HEK293 (cell line): ENCODE results near the gene STX16.

Experiments used
- CTCF ChIA-PET: fragments of 350-600 bp; formaldehyde crosslinking; extraction: SDS; loops from one replicate; lab custom pipeline; 2021; ENCODE audit warnings: antibody characterized with exemption; lab: Yijun Ruan, JAX
- POLR2A ChIA-PET: fragments of 300-600 bp; formaldehyde crosslinking; extraction: SDS; loops from one replicate; lab custom pipeline; 2020; ENCODE audit warnings: antibody characterized with exemption, inconsistent platforms; lab: Yijun Ruan, JAX
- H3K27ac ChIP-seq: fragments of 200-500 bp; sonication (Bioruptor generic); 2 replicates; pipeline ENCODE4 v1.5.1; 2014; ENCODE audit warnings: low read depth, low read length, control low read depth, inconsistent platforms; ENCODE audit errors: extremely low read depth
- H3K36me3 ChIP-seq, 2 experiments: fragments of 200-500 bp in 1 of 2; sonication (Bioruptor generic) in 1 of 2; 1 replicate in 1 of 2; 2 replicates in 1 of 2; pipeline ENCODE4 v1.5.1; 2014 to 2017; ENCODE audit warnings: inconsistent platforms in 2 of 2, low read length in 2 of 2; ENCODE audit not compliant: control insufficient read depth in 2 of 2, insufficient read depth in 1 of 2
- H3K4me1 ChIP-seq: fragments of 200-500 bp; sonication (Bioruptor generic); 2 replicates; pipeline ENCODE4 v1.5.1; 2014; ENCODE audit warnings: mild to moderate bottlenecking, low read length, inconsistent platforms; ENCODE audit not compliant: control insufficient read depth, insufficient read depth
- H3K4me3 ChIP-seq: 2 replicates; pipeline ENCODE4 v1.5.1; 2011; ENCODE audit warnings: low read depth, mild to moderate bottlenecking, control low read depth, low read length, moderate library complexity
- H3K9me3 ChIP-seq: fragments of 200-500 bp; sonication (Bioruptor generic); 2 replicates; pipeline ENCODE4 v1.5.1; 2014; ENCODE audit warnings: low read depth, low read length, inconsistent platforms; ENCODE audit not compliant: control insufficient read depth, insufficient read depth
- BCL11B ChIP-seq: fragments of 450-650 bp; formaldehyde crosslinking; IDR thresholded peaks from 2 replicates; pipeline ENCODE4 v1.5.1; 2016; ENCODE audit warnings: low read depth, missing biosample characterization, missing genetic modification characterization
- EGR2 ChIP-seq: fragments of 450-650 bp; formaldehyde crosslinking; IDR thresholded peaks from 2 replicates; pipeline ENCODE4 v1.5.1; 2016; ENCODE audit warnings: low read depth, missing biosample characterization, missing genetic modification characterization
- HOXA7 ChIP-seq: sonication (generic); formaldehyde crosslinking; IDR thresholded peaks from 2 replicates; pipeline ENCODE4 v1.8.1; 2022; ENCODE audit warnings: missing genetic modification reagents, borderline replicate concordance
- MEIS1 ChIP-seq: sonication (generic); formaldehyde crosslinking; IDR thresholded peaks from 2 replicates; pipeline ENCODE4 v1.8.1; 2022; ENCODE audit warnings: missing genetic modification reagents, mild to moderate bottlenecking, borderline replicate concordance
- SCRT2 ChIP-seq: fragments of 450-650 bp; formaldehyde crosslinking; IDR thresholded peaks from 2 replicates; pipeline ENCODE4 v1.5.1; 2016; ENCODE audit warnings: missing biosample characterization, missing genetic modification characterization
- TSHZ1 ChIP-seq: fragments of 450-650 bp; formaldehyde crosslinking; IDR thresholded peaks from 2 replicates; pipeline ENCODE4 v1.5.1; 2016; ENCODE audit warnings: missing biosample characterization, missing genetic modification characterization, borderline replicate concordance
- ZBTB10 ChIP-seq: fragments of 450-650 bp; formaldehyde crosslinking; IDR thresholded peaks from 2 replicates; pipeline ENCODE4 v1.5.1; 2016; ENCODE audit warnings: missing biosample characterization, missing genetic modification characterization
- ZFHX2 ChIP-seq: fragments of 450-650 bp; formaldehyde crosslinking; conservative IDR thresholded peaks from 2 replicates; pipeline ENCODE4 v1.5.1; 2016; ENCODE audit warnings: missing biosample characterization, missing genetic modification characterization
- ZNF114 ChIP-seq: fragments of 450-650 bp; formaldehyde crosslinking; IDR thresholded peaks from 2 replicates; pipeline ENCODE4 v1.5.0; 2017; ENCODE audit warnings: missing biosample characterization, missing genetic modification characterization
- ZNF146 ChIP-seq: fragments of 450-650 bp; formaldehyde crosslinking; IDR thresholded peaks from 2 replicates; pipeline ENCODE4 v1.5.1; 2016; ENCODE audit warnings: missing biosample characterization, missing genetic modification characterization
- ZNF157 ChIP-seq: fragments of 450-650 bp; formaldehyde crosslinking; IDR thresholded peaks from 2 replicates; pipeline ENCODE4 v1.5.1; 2016; ENCODE audit warnings: missing biosample characterization, missing genetic modification characterization
- ZNF211 ChIP-seq: fragments of 450-650 bp; formaldehyde crosslinking; IDR thresholded peaks from 2 replicates; pipeline ENCODE4 v1.5.1; 2016; ENCODE audit warnings: low read depth, missing biosample characterization, missing genetic modification characterization
- ZNF280D ChIP-seq: fragments of 450-650 bp; formaldehyde crosslinking; IDR thresholded peaks from 2 replicates; pipeline ENCODE4 v1.5.1; 2016; ENCODE audit warnings: missing biosample characterization, missing genetic modification characterization
- ZNF292 ChIP-seq: fragments of 450-650 bp; formaldehyde crosslinking; IDR thresholded peaks from 2 replicates; pipeline ENCODE4 v1.5.1; 2016; ENCODE audit warnings: low read depth, missing biosample characterization, missing genetic modification characterization, borderline replicate concordance
- ZNF324 ChIP-seq: fragments of 450-650 bp; formaldehyde crosslinking; IDR thresholded peaks from 2 replicates; pipeline ENCODE4 v1.5.1; 2016; ENCODE audit warnings: missing biosample characterization, missing genetic modification characterization
- ZNF623 ChIP-seq: fragments of 450-650 bp; formaldehyde crosslinking; IDR thresholded peaks from 2 replicates; pipeline ENCODE4 v1.5.1; 2016; ENCODE audit warnings: missing biosample characterization, missing genetic modification characterization
- ZNF707 ChIP-seq: fragments of 450-650 bp; formaldehyde crosslinking; IDR thresholded peaks from 2 replicates; pipeline ENCODE4 v1.5.1; 2016; ENCODE audit warnings: missing biosample characterization, missing genetic modification characterization
- ZNF792 ChIP-seq: fragments of 450-650 bp; formaldehyde crosslinking; IDR thresholded peaks from 2 replicates; pipeline ENCODE4 v1.5.1; 2016; ENCODE audit warnings: missing biosample characterization, missing genetic modification characterization

The STX16 gene

GRCh38 chr20:58719258-58719657 is 68.2 kb downstream of the STX16 start (continued):
- TF ChIP-seq ZNF280D (tag by site-specific recombination) (no peak), ZNF146 (tag by site-specific recombination) (no peak), ZNF211 (tag by site-specific recombination) (no peak), EGR2 (tag by site-specific recombination) (no peak), TSHZ1 (tag by site-specific recombination) (no peak), ZNF292 (no peak), BCL11B (tag by site-specific recombination) (no peak)

- ChIA-PET CTCF (interaction anchor here (1.2 kb wide), 1 partner anchor 502 kb away, joined by 3 read pairs; no protein-coding TSS in a partner anchor), POLR2A (no interaction called here)
- no peak overlapping the region for H3K27ac ChIP-seq
These were observed 68.9 kb downstream of the STX16 start for GRCh38 chr20:58719971-58720371.

More at GRCh38 chr20:58719971-58720371, 68.9 kb downstream of the STX16 start:
- Histone ChIP-seq H3K36me3 (no peaks in the 10 kb centered on the region), H3K4me1 (no peaks in the 10 kb centered on the region), H3K9me3 (no peaks in the 10 kb centered on the region), H3K4me3 (no peak overlapping the region)
- TF ChIP-seq ZNF324, result no peak
- TF ChIP-seq SCRT2, result no peak
- TF ChIP-seq ZNF707 (tag by site-specific recombination), result no peak
- no peak for TF ChIP-seq ZFHX2 (tag by site-specific recombination)
- no peak for TF ChIP-seq ZNF623 (tag by site-specific recombination)
- TF ChIP-seq ZNF146 (tag by site-specific recombination), result no peak
- TF ChIP-seq MEIS1 (CRISPR knock-in tag), result no peak
- TF ChIP-seq HOXA7 (CRISPR knock-in tag), result no peak
- no peak for TF ChIP-seq ZNF792 (tag by site-specific recombination)
- no peak for TF ChIP-seq ZNF157 (tag by site-specific recombination)
- TF ChIP-seq ZNF114 (tag by site-specific recombination), result no peak
- no peak for TF ChIP-seq ZBTB10
